NT2/D1 (cell line): ENCODE measurements around the gene PRKCB.

Experiments used
- SUZ12 ChIP-seq: IDR thresholded peaks from 2 replicates; pipeline ENCODE4 v1.6.1; 2011; ENCODE audit not compliant: insufficient read length, insufficient read depth; ENCODE audit errors: extremely low read depth
- YY1 ChIP-seq: IDR thresholded peaks from 2 replicates; pipeline ENCODE4 v1.6.1; 2011; ENCODE audit not compliant: insufficient read length, insufficient read depth
- ZNF274 ChIP-seq: IDR thresholded peaks from 2 replicates; pipeline ENCODE4 v1.6.1; 2011; ENCODE audit warnings: mild to moderate bottlenecking, low read depth, low read length

GRCh38 chr16:23827057-23827456 lies 8.7 kb upstream of the PRKCB start:
- TF ChIP-seq ZNF274 (no peak), YY1 (no peak), SUZ12 (no peak)
